NCI-H1092 (cell line): ENCODE results near the gene PIP5K1A.
"Not testable (repeated sequence)": the region's sequence is repeated elsewhere in the genome, so short reads cannot be mapped to it uniquely, and the experiment has no call there.

ENCODE experiments used
- DNase-seq: peaks from one replicate; lab custom pipeline; 2025; lab: John Stamatoyannopoulos, UW

Gene PIP5K1A

GRCh38 chr1:151198254-151199127 is at the start of gene PIP5K1A:
PIP5K1A (plus strand) TSS chr1:151198552; CDS start chr1:151198997, 445 bp downstream.
- DNase-seq: peak; percentile 100

- no peak for DNase-seq
These were observed 41.9 kb upstream of the PIP5K1A start, which contains the start of gene TNFAIP8L2 for GRCh38 chr1:151156515-151156819. TNFAIP8L2 (plus strand) TSS chr1:151156649; CDS start chr1:151158698, 2,049 bp downstream.

- no peak for DNase-seq
These were observed 41.3 kb upstream of the PIP5K1A start for GRCh38 chr1:151157067-151157531.

- no peak for DNase-seq
These were observed 40.0 kb upstream of the PIP5K1A start for GRCh38 chr1:151158326-151158725.

GRCh38 chr1:151158751-151159251 is 39.6 kb upstream of the PIP5K1A start:
- no peak for DNase-seq

- no peak for DNase-seq
These were observed 39.0 kb upstream of the PIP5K1A start for GRCh38 chr1:151159373-151159772.

- DNase-seq: no peak
These were observed 33.5 kb upstream of the PIP5K1A start for GRCh38 chr1:151164732-151165280.

GRCh38 chr1:151165281-151165737 is 33.0 kb upstream of the PIP5K1A start:
- no peak for DNase-seq

GRCh38 chr1:151165738-151166504 is 32.4 kb upstream of the PIP5K1A start, which contains the start of the genes LYSMD1 and SCNM1:
LYSMD1 (minus strand) TSS chr1:151165902; CDS start chr1:151165258, 644 bp downstream.
SCNM1 (plus strand) TSS chr1:151166144; CDS start chr1:151166153, 9 bp downstream.
- DNase-seq: peak; percentile 99

- DNase-seq: no peak
These were observed 31.8 kb upstream of the PIP5K1A start for GRCh38 chr1:151166505-151166956.

- no peak for DNase-seq
These were observed 31.2 kb upstream of the PIP5K1A start for GRCh38 chr1:151167116-151167515.

GRCh38 chr1:151171190-151171589 is 27.2 kb upstream of the PIP5K1A start:
- no peak for DNase-seq

- DNase-seq: peak; percentile 56
These were observed 23.2 kb upstream of the PIP5K1A start for GRCh38 chr1:151175041-151175741.

- DNase-seq: no peak
These were observed 22.5 kb upstream of the PIP5K1A start, which contains the start of gene TMOD4 for GRCh38 chr1:151175863-151176262. TMOD4 (minus strand) TSS chr1:151175981; CDS start chr1:151174875, 1,106 bp downstream.

- DNase-seq: no peak
These were observed 21.8 kb upstream of the PIP5K1A start for GRCh38 chr1:151176514-151177045.

GRCh38 chr1:151184211-151184610 is 14.1 kb upstream of the PIP5K1A start:
- DNase-seq: no peak

- peak; percentile 37 for DNase-seq
These were observed 11.1 kb upstream of the PIP5K1A start for GRCh38 chr1:151187205-151187604.

- DNase-seq: not testable (repeated sequence)
These were observed 9.7 kb upstream of the PIP5K1A start for GRCh38 chr1:151188667-151189066.

GRCh38 chr1:151189637-151190445 is 8.5 kb upstream of the PIP5K1A start, which contains the start of gene VPS72:
VPS72 (minus strand) TSS chr1:151190197; CDS start chr1:151190121, 76 bp downstream.
- DNase-seq: peak; percentile 94

GRCh38 chr1:151192047-151192446 is 6.3 kb upstream of the PIP5K1A start:
- DNase-seq: no peak
